HG02759 (cell line): Measurements from ENCODE around the gene OSBPL6.
"Not testable (repeated sequence)": the region's sequence is repeated elsewhere in the genome, so short reads cannot be mapped to it uniquely, and the experiment has no call there.

Source experiments
- ATAC-seq: cut with Tn5 transposase; IDR thresholded peaks from one replicate; pipeline ENCODE4 v1.9.1; 2021; ENCODE audit warnings: mild to moderate bottlenecking, moderate library complexity; ENCODE audit not compliant: unreplicated experiment

OSBPL6 gene

DNA sequence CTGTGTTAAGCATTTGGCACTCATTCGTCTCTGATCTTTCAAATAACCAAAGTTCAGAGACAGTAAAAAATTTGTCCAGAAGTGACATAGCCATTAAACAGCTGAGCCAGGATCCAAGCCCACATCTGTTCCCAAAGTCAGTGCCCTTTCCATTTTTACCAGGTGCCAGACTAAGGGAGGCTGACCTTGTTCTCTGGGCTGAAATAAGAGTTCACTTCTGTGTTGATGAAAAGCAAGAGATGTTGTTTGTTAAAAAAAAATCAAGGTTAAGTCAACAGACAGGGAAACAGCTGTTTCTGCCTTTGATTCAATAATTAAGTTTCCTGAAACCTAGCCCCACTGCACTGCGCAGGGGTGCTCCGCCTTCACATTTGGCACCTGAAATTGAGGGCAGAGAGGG lies 139.5 kb downstream of the OSBPL6 start:
- no peak for ATAC-seq

DNA sequence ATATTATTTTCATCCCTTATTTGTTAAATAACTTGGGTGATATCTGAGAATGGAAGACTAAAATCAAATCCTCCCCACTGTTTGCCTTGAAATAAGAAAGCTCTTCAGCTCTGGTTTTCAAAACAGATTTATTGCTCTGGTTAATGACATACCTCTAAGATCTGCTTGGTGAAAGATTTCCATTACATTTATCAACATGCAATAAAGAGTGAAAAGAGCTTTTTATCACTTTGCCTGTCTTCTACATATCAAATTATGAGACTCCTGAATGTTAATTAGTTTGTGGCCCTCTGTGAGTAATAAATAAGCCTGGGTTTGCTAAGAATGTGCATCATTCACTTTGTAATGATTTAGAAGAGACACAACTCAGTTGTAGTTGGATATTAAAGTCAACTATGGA lies 140.9 kb downstream of the OSBPL6 start:
- no peak for ATAC-seq

DNA sequence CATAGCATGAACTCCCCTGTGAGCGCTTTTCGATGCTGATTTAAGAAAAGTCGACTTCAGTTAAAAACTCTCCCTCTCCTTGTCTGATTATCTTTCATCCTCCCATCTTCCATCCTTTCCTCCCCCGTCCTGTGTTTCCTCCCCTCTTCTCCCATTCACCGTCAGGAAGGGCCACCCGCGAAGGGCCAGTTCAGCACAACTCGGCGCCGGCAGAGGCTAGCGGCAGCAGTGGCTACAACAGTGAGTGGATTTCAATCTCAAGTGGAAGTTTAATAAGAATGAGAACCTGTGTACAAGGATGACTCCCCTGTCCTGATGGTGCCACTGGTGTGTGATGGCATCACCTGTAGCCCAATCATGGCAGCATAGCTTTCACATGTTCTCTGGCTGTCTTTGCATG lies 149.8 kb downstream of the OSBPL6 start:
- no peak for ATAC-seq

DNA sequence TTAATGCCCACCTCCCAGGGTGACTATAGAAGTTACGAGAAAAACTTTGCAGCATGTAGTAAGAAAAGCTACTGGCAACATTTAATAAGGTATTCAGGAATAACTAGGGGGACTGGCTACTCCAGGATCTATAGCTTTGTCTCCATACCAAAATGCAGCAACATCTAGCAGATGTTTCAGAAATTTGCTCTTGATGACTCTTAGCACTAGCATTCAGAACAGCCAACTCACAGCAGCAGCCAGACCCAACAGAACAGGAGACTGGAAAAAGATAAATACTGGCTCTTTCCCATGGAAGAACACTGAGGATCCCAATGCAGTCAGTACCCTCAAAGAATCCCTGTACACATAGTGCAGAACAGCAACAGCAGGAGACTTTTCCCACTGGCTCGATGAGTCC lies 151.6 kb downstream of the OSBPL6 start:
- ATAC-seq: no peak

DNA sequence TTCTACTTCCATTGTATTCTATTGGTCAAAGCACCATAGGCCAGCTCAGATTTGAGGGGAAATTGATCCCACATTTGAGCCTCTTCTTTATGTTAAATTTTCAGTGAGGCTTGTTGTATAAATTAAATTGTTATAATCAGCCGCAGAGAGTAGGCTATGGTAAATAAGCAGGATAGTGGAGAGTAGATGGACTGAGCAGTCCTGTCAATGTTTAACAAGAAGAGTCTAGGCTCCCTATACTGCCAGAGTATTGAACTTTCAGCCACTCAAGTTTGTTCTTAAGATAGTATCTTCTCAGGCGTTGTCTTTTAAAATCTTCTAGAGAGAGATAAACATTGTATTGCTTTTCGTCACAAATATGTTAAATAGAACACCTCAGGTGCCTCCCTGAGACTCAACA lies 155.7 kb downstream of the OSBPL6 start:
- no peak for ATAC-seq

DNA sequence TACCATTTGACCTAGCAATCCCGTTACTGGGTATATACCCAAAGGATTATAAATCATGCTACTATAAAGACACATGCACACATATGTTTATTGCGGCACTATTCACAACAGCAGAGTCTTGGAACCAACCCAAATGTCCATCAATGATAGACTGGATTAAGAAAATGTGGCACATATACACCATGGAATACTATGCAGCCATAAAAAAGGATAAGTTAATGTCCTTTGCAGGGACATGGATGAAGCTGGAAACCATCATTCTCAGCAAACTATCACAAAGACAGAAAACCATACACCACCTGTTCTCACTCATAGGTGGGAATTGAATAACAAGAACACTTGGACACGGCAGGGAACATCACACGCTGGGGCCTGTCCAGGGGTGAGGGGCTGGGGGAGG lies 163.4 kb downstream of the OSBPL6 start:
- ATAC-seq: not testable (repeated sequence)

DNA sequence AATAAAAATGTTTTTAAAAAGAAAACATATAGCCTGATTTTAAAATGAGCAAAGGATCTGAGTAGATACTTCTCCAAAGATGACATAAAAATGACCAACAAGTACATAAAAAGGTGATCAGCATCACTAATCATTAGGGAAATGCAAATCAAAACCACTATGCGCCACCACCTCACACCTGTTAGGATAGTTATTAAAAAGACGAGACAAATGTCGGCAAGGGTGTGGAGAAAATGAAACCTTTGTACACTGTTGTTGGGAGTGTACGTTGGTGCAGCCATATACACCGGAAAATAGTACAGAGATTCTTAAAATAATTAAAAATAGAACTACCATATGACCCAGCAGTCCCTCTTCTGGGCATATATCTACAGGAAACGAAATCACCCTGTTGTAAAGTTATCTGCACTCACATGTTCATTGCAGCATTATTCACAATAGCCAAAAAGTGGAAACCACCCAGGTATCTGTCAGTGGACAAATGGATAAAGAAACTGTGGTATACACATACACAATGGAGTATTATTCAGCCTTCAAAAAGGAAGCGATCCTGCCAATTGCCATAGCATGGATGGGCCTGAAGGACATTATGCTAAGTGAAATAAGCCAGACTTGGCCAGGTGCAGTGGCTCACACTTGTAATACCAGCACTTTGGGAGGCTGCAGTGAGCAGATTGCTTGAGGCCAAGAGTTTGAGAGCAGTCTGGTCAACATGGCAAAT lies 165.0 kb downstream of the OSBPL6 start:
- ATAC-seq: no peak

DNA sequence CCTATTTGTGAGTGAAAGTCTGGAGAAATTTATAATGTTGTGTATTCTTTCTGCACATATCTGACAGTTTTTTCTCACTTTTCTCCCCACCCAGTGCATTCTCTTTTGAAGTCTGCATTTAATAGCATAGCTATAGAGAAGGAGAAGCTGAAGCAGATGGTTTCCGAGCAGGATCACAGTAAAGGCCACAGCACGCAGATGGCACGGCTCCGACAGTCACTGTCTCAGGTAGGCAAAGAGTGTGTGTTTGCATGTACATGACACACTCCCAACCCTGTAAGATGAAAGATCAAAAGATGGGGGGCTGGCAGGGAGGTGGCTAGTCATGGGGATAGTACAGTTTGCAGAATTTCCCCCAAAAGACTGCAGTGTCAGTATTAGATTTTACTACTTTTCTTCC lies 167.3 kb downstream of the OSBPL6 start:
- ATAC-seq: no peak

DNA sequence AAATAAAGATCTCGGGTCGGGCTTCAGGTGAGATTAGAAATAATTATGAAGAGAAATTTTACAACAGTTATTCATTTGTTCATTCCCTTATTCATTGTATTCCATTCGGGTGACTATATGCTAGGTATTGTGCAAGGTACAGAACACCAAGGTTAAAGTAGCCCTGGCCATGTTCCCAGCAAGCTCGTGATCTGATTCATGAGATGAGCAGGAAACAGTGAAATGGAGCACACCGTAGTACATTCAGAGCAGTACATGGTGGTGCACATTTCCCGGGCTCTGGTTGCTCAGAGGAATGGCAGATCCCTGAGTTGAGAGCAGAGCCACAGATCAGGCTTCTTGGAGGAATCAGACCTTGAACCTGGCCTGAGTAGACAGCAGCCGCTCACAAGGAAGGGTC lies 168.9 kb downstream of the OSBPL6 start:
- ATAC-seq: no peak

DNA sequence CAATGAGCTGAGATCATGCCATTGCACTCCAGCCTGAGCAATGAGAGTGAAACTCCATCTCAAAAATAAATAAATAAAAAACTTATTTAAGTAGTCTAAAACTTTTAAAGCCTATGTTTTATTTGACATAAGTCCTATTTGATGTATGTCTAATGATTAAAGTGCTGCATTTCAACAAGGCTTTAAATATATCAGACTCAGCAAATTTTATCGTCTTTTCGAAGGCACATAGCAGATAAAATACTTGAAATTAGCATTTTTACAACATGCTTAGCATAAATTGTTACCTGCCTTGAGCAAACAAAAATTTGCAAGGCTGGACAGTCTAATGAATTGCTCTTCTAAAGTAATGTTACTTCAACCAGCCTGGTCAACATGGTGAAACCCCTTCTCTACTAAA lies 170.8 kb downstream of the OSBPL6 start:
- no peak for ATAC-seq

DNA sequence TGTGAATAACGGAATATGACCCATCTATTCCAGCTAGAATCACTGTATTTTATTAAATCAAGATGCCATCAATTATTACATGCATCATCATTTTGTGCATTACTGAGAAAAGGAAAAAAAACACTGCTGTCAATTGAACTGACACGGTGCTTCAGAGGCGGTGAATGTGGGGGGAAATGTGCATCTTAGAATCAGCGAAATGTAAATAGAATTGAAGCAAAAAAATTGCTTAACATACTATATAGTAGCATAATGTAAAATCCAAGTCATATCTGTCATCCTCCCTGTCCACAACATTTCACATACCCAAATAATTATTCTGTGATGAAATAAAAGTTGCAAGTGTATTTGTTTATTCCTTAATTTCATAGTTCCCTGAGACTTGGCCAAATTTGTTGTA lies 172.1 kb downstream of the OSBPL6 start:
- no peak for ATAC-seq

DNA sequence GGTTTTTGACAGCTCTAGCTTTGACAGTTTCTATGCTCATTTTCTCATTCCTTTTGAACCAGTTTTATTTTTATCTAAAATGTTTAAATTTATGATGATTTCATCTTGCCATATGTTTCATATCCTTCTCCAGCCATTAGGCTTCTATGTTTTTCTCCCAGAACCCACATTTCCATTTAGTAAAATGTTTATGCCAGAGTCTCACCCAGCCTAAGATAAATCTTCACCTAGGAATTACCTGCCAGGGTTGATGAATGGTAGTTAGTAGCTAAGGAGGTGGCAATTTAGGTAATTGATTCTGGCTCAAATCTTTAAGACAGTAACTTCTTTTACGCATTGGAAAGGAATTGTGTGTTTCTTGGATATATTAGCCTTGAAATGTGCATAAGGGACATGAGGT lies 173.0 kb downstream of the OSBPL6 start:
- no peak for ATAC-seq

DNA sequence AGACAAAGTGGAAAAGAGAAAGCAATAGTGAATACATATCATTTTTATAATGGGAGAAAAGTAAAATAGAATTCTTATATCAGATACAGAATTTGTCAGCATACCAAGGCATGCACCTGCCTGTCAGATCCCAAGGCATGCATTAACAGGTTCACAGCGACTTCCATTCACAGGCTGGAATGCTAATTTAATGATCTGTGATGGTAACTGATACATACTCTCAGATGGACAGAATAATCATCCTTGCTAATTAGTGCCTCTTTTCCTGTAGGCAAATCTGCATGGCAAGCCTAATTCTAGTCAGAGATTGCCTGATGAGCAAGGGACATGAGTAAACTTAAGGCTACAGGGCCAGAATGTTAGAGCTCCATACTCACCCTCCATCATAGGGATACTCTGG lies 180.6 kb downstream of the OSBPL6 start:
- no peak for ATAC-seq

DNA sequence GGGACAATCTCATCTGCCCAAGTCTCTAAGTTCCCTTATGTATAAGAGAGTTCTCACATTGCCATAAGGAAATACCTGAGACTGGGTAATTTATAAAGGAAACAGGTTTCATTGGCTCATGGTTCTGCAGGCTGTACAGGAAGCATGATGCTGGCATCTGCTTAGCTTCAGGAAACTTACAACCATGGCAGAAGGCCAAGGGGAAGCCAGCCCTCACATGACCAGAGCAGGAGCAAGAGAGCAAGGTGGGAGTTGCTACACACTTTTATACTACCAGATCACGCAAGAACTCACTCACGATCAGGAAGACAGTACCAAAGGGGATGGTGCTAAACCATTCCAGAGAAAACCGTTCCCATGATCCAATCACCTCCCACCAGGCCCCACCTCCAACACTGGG lies 182.7 kb downstream of the OSBPL6 start:
- no peak for ATAC-seq

DNA sequence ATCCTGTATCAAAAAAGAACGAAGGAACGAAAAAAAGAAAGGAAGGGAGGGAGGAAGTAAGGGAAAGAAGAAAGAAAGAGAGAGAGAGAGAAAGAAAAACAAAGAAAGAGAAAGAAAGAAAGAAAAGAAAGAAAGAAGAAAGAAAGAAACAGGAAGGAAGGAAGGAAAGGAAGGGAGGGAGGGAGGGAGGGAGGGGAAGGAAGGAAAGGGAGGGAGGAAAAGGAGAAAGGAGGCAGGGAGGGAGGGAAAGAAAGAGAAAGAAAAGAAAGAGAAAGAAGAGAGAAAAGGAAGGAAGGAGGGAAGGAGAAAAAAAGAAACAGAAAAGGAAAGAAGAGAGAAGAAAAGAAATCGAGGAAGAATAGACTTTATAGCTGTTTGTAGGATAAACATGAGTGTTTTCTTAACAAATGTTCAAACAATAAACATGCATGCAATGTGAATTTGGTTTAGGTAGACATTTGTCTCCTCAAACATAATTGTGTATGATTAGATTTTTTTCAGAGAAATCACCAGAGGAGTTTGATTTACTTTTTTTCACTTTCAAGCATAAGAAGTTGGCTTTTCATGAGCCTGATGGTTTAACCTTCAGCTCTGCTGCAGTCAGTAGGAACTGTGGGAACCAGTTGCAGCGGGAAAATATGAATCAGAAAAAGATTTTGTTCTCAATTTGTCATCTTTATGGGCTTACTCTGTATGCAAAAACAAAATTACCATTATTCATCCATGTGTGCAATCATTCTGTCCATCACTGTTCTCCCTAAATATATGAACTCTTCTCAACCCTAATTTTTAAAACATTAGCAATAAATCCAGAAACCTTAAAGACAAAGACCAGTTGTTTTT lies 185.1 kb downstream of the OSBPL6 start:
- no peak for ATAC-seq

DNA sequence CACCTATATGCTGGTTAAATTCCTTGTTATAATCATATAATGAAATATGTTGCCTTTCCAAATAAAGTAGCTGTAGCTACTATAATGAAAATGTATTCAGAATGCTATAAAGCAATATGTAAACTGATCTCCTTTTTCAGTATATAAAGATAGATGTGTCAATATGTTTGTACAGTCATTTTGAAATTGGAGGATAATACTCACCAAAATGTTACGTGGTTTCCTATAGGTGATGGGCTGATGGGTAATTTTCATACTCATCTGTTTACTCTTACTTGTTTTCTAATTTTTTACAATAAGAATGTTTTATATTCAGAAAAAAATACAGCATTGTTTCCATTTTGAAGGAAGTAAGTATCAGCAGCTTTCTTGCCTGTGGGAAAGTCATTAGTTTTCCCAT lies 186.5 kb downstream of the OSBPL6 start:
- ATAC-seq: no peak

DNA sequence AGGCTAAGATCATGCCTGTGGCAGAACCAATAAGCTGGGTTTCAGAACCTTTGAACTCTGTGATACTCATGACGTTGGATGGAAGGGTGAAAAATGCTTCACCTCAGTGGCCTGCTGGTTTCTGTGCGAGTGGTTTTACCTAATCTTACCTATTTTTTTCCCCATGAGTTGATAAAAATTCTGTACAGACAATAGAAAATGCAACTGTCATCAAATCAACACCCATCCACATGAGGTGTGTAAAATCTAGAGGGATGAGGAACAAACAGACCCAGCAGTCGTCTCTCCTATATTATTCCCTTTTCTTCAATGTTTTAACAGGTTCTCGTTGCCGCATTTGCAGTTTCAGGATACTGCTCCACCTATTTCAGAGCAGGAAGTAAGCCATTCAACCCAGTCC lies 189.4 kb downstream of the OSBPL6 start:
- no peak for ATAC-seq

DNA sequence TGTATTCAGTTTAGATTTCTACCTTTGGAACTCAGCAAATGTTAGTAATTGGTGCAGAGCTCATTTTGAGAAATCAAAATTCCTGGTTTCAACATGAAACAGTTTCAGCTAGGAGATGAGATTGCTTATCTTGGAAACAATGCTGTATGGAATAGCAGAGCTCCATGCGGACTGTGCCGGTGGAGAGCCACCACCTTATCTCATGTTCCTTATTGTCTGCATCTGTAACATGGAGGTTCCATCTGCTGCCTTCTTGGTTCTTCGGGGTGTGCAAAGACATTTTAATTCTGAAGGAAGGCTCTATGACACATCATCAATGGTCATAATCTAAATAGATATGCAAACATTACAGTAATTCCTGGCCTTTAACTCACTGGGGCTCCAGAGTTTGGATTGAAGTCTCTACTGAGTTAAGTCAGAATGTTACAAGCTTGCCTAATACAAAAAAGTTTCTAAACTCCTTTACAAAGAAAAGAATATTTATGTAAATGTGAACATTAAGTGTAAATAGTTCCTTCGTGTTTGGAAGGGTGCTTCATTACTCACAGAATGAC lies 191.4 kb downstream of the OSBPL6 start:
- no peak for ATAC-seq

DNA sequence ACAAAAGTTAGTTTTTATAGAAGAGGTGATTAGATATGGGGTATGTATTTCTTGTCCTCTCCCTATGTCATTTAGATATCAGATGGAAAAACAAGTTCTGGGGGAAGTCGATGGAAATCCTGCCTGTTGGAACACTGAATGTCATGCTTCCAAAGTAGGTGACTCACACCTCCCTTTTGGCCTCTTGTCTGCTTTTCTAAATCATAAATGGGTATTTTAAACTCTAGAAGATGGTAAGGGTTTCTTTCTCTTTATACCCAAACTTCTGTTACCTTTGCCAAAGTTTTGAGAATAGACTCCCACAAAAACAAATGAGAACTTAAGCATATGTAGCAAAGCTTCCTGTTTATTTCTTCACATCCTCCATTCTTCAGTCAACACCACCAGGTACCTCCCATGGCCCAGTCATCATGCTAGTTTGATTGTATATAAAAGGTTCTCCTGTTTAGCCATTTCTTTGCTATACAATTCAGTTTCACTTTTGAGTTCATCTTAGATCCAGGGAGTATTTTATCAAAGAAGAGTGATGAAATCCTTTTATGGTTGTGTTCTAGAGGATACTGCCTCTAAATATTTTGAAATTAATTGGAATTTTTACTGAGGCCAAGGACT lies 192.8 kb downstream of the OSBPL6 start:
- no peak for ATAC-seq

DNA sequence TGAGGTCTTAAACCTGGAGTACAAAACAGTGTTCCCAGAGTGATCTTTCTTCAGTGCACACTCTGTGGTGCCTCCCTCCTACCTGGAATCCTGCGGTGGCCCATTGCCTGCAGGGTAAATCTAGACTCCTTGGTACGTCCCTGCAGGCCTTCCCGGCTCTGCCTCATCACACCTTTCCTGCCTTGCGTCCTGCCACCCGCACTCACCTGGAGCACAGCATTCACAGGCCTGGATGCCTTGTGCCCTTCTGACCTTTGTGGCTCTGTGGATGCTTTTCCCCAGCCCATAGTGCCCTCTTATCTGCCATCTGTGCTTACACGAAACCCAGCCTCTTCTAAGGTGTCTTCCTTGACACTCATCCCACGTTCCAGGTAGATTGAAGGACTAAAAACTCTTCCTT lies 194.0 kb downstream of the OSBPL6 start:
- ATAC-seq: no peak

DNA sequence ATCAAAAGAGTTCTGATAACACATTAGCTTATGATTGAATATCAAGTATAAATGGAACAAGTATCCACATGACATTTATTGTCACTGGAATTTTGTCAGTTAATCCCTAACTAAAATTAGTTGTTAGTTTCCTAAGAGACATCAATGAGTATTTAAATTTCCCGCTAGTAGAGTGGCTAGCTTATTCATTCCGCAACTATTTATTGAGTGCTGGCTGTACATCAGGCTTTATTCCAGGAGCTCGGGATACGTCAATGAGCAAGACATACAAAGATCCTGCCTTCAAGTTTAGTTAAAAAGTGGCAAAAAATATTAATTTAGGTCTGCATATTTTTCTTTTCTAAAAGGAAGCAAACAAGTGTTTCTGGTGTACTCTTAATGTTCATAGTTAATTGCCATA lies 197.4 kb downstream of the OSBPL6 start:
- no peak for ATAC-seq

DNA sequence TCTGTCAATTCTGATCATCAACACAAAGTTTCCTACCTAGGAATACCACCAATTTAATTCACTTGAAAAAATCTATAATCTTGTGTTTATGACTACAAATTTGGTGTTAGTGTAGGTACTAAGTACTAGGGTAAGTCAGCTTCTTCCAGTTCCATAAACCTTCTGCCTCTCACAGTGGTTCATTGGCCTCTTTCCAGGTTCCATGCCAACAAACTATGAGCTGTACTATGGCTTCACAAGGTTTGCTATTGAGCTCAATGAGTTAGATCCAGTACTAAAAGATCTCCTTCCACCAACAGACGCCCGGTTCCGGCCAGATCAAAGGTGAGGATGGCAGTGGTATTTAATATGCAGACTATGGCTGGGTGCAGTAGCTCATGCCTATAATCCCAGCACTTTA lies 197.9 kb downstream of the OSBPL6 start:
- ATAC-seq: no peak
